ENCODE data around the gene NIBAN1.

The NIBAN1 gene

GRCh38 chr1:184988506-184988905, 14.2 kb upstream of the NIBAN1 start:
- H4K20me1 ChIP-seq (ENCODE audit: insufficient read depth, low read length) = no peaks in the 10 kb centered on the region

GRCh38 chr1:184987696-184988095, 13.4 kb upstream of the NIBAN1 start:
- no peaks in the 10 kb centered on the region for H3K36me3 ChIP-seq (replicated peaks; ENCODE audit: insufficient read depth, low read length)
- DNase-seq = no peak
- H3K4me1 ChIP-seq (ENCODE audit: low read length) = no peaks in the 10 kb centered on the region

More at GRCh38 chr1:184988506-184988905, 14.2 kb upstream of the NIBAN1 start:
- DNase-seq = no peak
- Histone ChIP-seq H2AFZ (ENCODE audit: low read length) (no peak overlapping the region), H3F3A (ENCODE audit: insufficient read depth, low read length) (no peaks in the 10 kb centered on the region), H3K9me2 (replicated peaks; ENCODE audit: insufficient read depth, low read length) (no peaks in the 10 kb centered on the region), H3K79me2 (ENCODE audit: low read length) (no peaks in the 10 kb centered on the region), H3K4me2 (ENCODE audit: low read depth, low read length) (no peak overlapping the region), H3K9ac (ENCODE audit: low read length) (no peak overlapping the region), H3K4me3 (ENCODE audit: low read length) (no peak overlapping the region), H3K27me3 (replicated peaks; ENCODE audit: insufficient read depth, low read length) (no peaks in the 10 kb centered on the region), H3K27ac (ENCODE audit: low read length) (no peak overlapping the region), H3K9me3 (replicated peaks; ENCODE audit: insufficient read depth, low read length) (no peaks in the 10 kb centered on the region), H3K4me1 (ENCODE audit: low read length) (no peaks in the 10 kb centered on the region), H3K36me3 (replicated peaks; ENCODE audit: insufficient read depth, low read length) (no peaks in the 10 kb centered on the region)
- TF ChIP-seq EZH2 (optimal IDR thresholded peaks at IDR 0.05; ENCODE audit: low read depth, low read length) (no peak), EZH2phosphoT487 (IDR thresholded peaks at IDR 0.05; ENCODE audit: low read length) (no peak), CTCF (IDR thresholded peaks at IDR 0.05; ENCODE audit: low read length) (no peak)

GRCh38 chr1:184986250-184986649, 11.9 kb upstream of the NIBAN1 start:
- Histone ChIP-seq H4K20me1 (ENCODE audit: insufficient read depth, low read length) (no peaks in the 10 kb centered on the region), H3K4me2 (ENCODE audit: low read depth, low read length) (no peak overlapping the region), H3K4me1 (ENCODE audit: low read length) (no peaks in the 10 kb centered on the region), H3K79me2 (ENCODE audit: low read length) (no peaks in the 10 kb centered on the region), H2AFZ (ENCODE audit: low read length) (no peak overlapping the region), H3K36me3 (replicated peaks; ENCODE audit: insufficient read depth, low read length) (no peaks in the 10 kb centered on the region), H3K9me3 (replicated peaks; ENCODE audit: insufficient read depth, low read length) (no peaks in the 10 kb centered on the region), H3K9ac (ENCODE audit: low read length) (no peak overlapping the region), H3K4me3 (ENCODE audit: low read length) (no peak overlapping the region), H3K9me2 (replicated peaks; ENCODE audit: insufficient read depth, low read length) (no peaks in the 10 kb centered on the region), H3K27ac (ENCODE audit: low read length) (no peak overlapping the region), H3F3A (ENCODE audit: insufficient read depth, low read length) (no peaks in the 10 kb centered on the region), H3K27me3 (replicated peaks; ENCODE audit: insufficient read depth, low read length) (no peaks in the 10 kb centered on the region)
- no peak for DNase-seq
- no peak for TF ChIP-seq EZH2phosphoT487 (IDR thresholded peaks at IDR 0.05; ENCODE audit: low read length)
- TF ChIP-seq CTCF (IDR thresholded peaks at IDR 0.05; ENCODE audit: low read length) = no peak
- TF ChIP-seq EZH2 (optimal IDR thresholded peaks at IDR 0.05; ENCODE audit: low read depth, low read length) = no peak

More at GRCh38 chr1:184987696-184988095, 13.4 kb upstream of the NIBAN1 start:
- H3K9me2 ChIP-seq (replicated peaks; ENCODE audit: insufficient read depth, low read length) = no peaks in the 10 kb centered on the region
- no peaks in the 10 kb centered on the region for H3K27me3 ChIP-seq (replicated peaks; ENCODE audit: insufficient read depth, low read length)
- no peak overlapping the region for H3K4me3 ChIP-seq (ENCODE audit: low read length)
- no peaks in the 10 kb centered on the region for H4K20me1 ChIP-seq (ENCODE audit: insufficient read depth, low read length)
- no peak for TF ChIP-seq EZH2phosphoT487 (IDR thresholded peaks at IDR 0.05; ENCODE audit: low read length)
- no peak for TF ChIP-seq EZH2 (optimal IDR thresholded peaks at IDR 0.05; ENCODE audit: low read depth, low read length)
- TF ChIP-seq CTCF (IDR thresholded peaks at IDR 0.05; ENCODE audit: low read length) = no peak
- H3K27ac ChIP-seq (ENCODE audit: low read length) = no peak overlapping the region
- H3K79me2 ChIP-seq (ENCODE audit: low read length) = no peaks in the 10 kb centered on the region
- H3K9me3 ChIP-seq (replicated peaks; ENCODE audit: insufficient read depth, low read length) = no peaks in the 10 kb centered on the region
- no peak overlapping the region for H2AFZ ChIP-seq (ENCODE audit: low read length)
- H3F3A ChIP-seq (ENCODE audit: insufficient read depth, low read length) = no peaks in the 10 kb centered on the region
- no peak overlapping the region for H3K4me2 ChIP-seq (ENCODE audit: low read depth, low read length)
- no peak overlapping the region for H3K9ac ChIP-seq (ENCODE audit: low read length)

Measured in MM.1S (cell line).